Endodermal cell (in vitro differentiated cells): ENCODE data around the gene ANXA4. TPM values are rescaled to one million over a fixed set of nuclear protein-coding genes. Genes with fewer than 3 reads are reported as not detected.

ENCODE experiments used
- DNase-seq: peaks from one replicate; pipeline ENCODE4 v3.0.0-alpha.2; 2017
- H3K27ac ChIP-seq: 2 replicates; pipeline ENCODE4 v1.5.1; 2013; ENCODE audit warnings: mild to moderate bottlenecking, low read depth, low read length, moderate library complexity
- H3K27me3 ChIP-seq: 2 replicates; pipeline ENCODE4 v1.6.1; 2013; ENCODE audit warnings: mild to moderate bottlenecking, low read length, moderate library complexity; ENCODE audit not compliant: insufficient read depth, control insufficient read depth, poor library complexity, severe bottlenecking
- H3K36me3 ChIP-seq: 2 replicates; pipeline ENCODE4 v1.7.0; 2013; ENCODE audit warnings: mild to moderate bottlenecking, low read length, moderate library complexity; ENCODE audit not compliant: control insufficient read depth, insufficient read depth
- H3K4me1 ChIP-seq: one replicate; pipeline ENCODE4 v1.7.0; 2013; ENCODE audit warnings: low read length; ENCODE audit not compliant: control insufficient read depth, insufficient read depth
- H3K4me3 ChIP-seq: 2 replicates; pipeline ENCODE4 v1.5.1; 2013; ENCODE audit warnings: mild to moderate bottlenecking, low read length, moderate library complexity
- H3K9ac ChIP-seq: 2 replicates; pipeline ENCODE4 v1.6.1; 2013; ENCODE audit warnings: mild to moderate bottlenecking, low read length, moderate library complexity; ENCODE audit not compliant: poor library complexity, severe bottlenecking; ENCODE audit errors: extremely low read depth
- H3K9me3 ChIP-seq: 2 replicates; pipeline ENCODE4 v1.6.1; 2013; ENCODE audit warnings: mild to moderate bottlenecking, low read length, moderate library complexity; ENCODE audit not compliant: control insufficient read depth
- H3K27ac Mint-ChIP-seq: 2 replicates; pipeline ENCODE4 v1.8.0; 2020; ENCODE audit warnings: mixed read lengths
- H3K27me3 Mint-ChIP-seq: 2 replicates; pipeline ENCODE4 v1.8.0; 2021; ENCODE audit warnings: mild to moderate bottlenecking, mixed read lengths; ENCODE audit not compliant: insufficient read depth
- H3K36me3 Mint-ChIP-seq: 2 replicates; pipeline ENCODE4 v1.8.0; 2020; ENCODE audit warnings: low read depth, mixed read lengths
- H3K4me1 Mint-ChIP-seq: 2 replicates; pipeline ENCODE4 v1.8.0; 2020; ENCODE audit warnings: mixed read lengths
- H3K4me3 Mint-ChIP-seq: 2 replicates; pipeline ENCODE4 v1.8.0; 2020; ENCODE audit warnings: mild to moderate bottlenecking, moderate library complexity, mixed read lengths
- H3K9me3 Mint-ChIP-seq: 2 replicates; pipeline ENCODE4 v1.8.0; 2020; ENCODE audit warnings: mild to moderate bottlenecking, mixed read lengths
- WGBS, 2 experiments: methylation state at CpG; one replicate each; pipeline versions ENCODE4 v1.1.5 to v1.1.7; 2013; ENCODE audit warnings: missing lambda C conversion rate in 2 of 2, mixed read lengths in 1 of 2; ENCODE audit not compliant: insufficient coverage in 1 of 2, insufficient read length in 1 of 2; 5-methylcytosine and 5-hydroxymethylcytosine counted together
- total RNA-seq, 2 donors: library from RNA; stranded (reverse); fragmentation: NEBNext Ultra II Directional in 1 of 2; extraction: Animal tissue kit (Norgen Biotek cat#: 25700) in 1 of 2; gene quantifications; 2 replicates in 1 of 2; 3 replicates in 1 of 2; pipeline ENCODE4 v1.2.1, GENCODE V29; 2021
- TF ChIP-seq, protein P1 (sequence below): fragments of 200-600 bp; sonication (generic); conservative IDR thresholded peaks from 2 replicates; pipeline ENCODE4 v1.5.0; 2021; ENCODE audit warnings: antibody characterized with exemption, mild to moderate bottlenecking

The ANXA4 gene
- total RNA-seq, 2 donors from 2014 or later = 18.0 to 21.4 TPM

DNA sequence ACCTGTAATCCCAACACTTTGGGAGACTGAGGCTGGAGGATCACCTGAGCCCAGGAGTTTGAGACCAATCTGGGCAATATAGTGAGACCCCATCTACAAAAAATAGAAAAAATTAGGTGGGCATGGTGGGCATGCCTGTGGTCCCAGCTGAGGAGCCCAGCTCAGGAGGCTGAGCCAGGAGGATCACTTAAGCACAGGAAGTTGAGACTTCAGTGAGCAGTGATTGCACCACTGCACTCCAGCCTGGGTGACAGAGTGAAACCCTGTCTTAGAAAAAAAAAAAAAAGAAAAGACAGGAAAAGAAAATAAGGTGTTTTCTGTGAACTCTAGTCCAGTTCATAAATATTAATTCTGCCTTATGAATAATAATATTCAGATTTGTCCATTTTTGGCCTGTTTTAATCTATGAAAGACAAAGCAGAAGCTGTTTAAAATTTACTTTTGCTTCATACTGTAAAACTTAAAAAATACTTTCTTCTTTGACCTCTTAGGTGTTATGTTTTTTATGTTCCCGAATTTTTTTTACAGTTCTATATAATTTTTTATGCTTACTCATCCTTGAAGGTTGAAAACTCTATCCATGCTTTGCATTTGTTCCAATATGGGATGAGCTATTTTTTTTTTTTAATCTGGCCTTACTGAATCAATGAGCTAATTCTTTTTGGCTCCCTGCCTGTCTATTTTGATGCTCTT is 8.4 kb upstream of the ANXA4 start:
- H3K4me3 ChIP-seq = no peak overlapping the region
- H3K9ac ChIP-seq = no peak overlapping the region
- no peaks in the 10 kb centered on the region for H3K36me3 Mint-ChIP-seq
- H3K27me3 ChIP-seq = no peaks in the 10 kb centered on the region
- 100% methylated on average over 1 of the region's 1 CpG; no CpG with 5 or more reads in 1 of the 2 experiments for WGBS, 2 experiments
- TF ChIP-seq, protein P1, sequence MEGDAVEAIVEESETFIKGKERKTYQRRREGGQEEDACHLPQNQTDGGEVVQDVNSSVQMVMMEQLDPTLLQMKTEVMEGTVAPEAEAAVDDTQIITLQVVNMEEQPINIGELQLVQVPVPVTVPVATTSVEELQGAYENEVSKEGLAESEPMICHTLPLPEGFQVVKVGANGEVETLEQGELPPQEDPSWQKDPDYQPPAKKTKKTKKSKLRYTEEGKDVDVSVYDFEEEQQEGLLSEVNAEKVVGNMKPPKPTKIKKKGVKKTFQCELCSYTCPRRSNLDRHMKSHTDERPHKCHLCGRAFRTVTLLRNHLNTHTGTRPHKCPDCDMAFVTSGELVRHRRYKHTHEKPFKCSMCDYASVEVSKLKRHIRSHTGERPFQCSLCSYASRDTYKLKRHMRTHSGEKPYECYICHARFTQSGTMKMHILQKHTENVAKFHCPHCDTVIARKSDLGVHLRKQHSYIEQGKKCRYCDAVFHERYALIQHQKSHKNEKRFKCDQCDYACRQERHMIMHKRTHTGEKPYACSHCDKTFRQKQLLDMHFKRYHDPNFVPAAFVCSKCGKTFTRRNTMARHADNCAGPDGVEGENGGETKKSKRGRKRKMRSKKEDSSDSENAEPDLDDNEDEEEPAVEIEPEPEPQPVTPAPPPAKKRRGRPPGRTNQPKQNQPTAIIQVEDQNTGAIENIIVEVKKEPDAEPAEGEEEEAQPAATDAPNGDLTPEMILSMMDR = no peak
- no peaks in the 10 kb centered on the region for H3K36me3 ChIP-seq
- no peaks in the 10 kb centered on the region for H3K4me1 ChIP-seq
- no peak for DNase-seq
- no peak overlapping the region for H3K4me3 Mint-ChIP-seq
- peaks cover 16% of the 10 kb centered on the region for H3K4me1 Mint-ChIP-seq
- H3K9me3 Mint-ChIP-seq = no peaks in the 10 kb centered on the region
- H3K9me3 ChIP-seq = no peaks in the 10 kb centered on the region
- peaks cover under 1% of the 10 kb centered on the region for H3K27me3 Mint-ChIP-seq
- H3K27ac Mint-ChIP-seq = no peak overlapping the region
- no peak overlapping the region for H3K27ac ChIP-seq

DNA sequence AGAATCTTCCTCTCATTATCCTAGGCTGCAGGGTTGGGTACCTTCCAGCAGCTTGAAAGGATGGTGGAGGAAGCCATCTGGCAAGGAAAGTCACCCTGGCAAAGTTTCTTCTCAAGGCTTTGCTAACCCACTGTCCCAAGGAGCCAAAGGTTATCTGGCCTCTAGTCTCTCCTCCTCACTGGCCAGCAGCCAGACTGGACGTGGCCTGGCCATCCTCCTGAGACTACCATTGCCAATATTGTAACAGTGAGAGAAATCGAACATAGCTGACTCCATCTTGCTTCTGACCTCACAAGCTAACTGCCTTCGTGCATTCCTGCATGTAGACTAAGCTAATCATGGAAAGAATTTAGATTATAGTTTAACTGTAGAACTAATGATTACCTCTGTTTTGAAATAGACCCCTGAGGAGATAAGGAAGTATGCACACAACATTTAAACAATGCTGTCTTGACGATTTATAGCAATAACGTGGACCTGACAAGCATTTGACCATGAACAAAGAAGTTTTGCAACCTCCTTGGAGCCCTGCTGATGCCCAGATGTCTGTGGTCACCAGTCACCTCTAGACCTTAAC is 7.8 kb upstream of the ANXA4 start:
- no peaks in the 10 kb centered on the region for H3K9me3 ChIP-seq
- no peaks in the 10 kb centered on the region for H3K36me3 ChIP-seq
- H3K27me3 ChIP-seq = no peaks in the 10 kb centered on the region
- DNase-seq = no peak
- Mint-ChIP-seq H3K27me3 (peaks cover 6% of the 10 kb centered on the region), H3K4me3 (no peak overlapping the region), H3K36me3 (no peaks in the 10 kb centered on the region), H3K27ac (no peak overlapping the region), H3K9me3 (no peaks in the 10 kb centered on the region), H3K4me1 (peaks cover 16% of the 10 kb centered on the region)
- no peak overlapping the region for H3K9ac ChIP-seq
- no peaks in the 10 kb centered on the region for H3K4me1 ChIP-seq
- H3K27ac ChIP-seq = no peak overlapping the region
- TF ChIP-seq, protein P1 = no peak
- H3K4me3 ChIP-seq = no peak overlapping the region
- WGBS, 2 experiments = 83 to 84% methylated on average over 4 to 5 of the region's 5 CpGs

DNA sequence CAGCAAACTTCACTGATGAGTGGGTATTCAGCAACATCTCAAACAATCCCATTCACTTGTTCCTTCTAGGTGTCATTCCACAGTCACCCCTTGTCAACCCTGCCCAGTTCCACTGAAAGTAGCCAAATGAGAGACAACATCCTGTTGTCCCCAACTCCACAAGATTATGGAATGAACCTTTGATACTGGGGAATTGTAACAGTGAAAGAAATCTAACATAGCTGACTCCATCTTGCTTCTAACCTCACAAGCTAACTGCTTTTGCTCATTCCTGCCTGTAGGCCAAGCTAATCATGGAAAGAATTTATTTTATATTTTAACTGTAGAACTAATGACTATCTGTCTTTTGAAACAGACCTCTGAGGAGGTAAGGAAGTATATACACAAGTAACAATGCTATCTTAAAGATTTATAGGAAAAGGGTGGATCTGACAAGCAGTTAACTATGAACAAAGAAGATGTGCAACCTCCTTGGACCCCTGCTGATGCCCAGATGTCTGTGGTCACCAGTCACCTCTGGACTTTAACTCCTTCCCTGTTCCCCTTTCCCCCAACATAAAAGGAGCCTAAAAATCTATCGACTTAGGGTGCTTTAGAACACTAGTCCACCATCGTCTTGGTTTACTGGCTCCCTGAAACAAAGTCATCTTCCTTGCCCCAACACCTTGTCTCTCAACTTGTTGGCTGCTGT is 6.9 kb upstream of the ANXA4 start:
- H3K36me3 ChIP-seq = no peaks in the 10 kb centered on the region
- no peak overlapping the region for H3K27ac Mint-ChIP-seq
- peaks cover 16% of the 10 kb centered on the region for H3K4me1 Mint-ChIP-seq
- H3K9me3 Mint-ChIP-seq = no peaks in the 10 kb centered on the region
- no peak for DNase-seq
- H3K27ac ChIP-seq = no peak overlapping the region
- TF ChIP-seq, protein P1 = peak; percentile 42
- no peaks in the 10 kb centered on the region for H3K27me3 ChIP-seq
- WGBS, 2 experiments = 97 to 100% methylated on average over 2 of the region's 2 CpGs
- H3K36me3 Mint-ChIP-seq = no peaks in the 10 kb centered on the region
- H3K27me3 Mint-ChIP-seq = peaks cover 6% of the 10 kb centered on the region
- H3K9me3 ChIP-seq = no peaks in the 10 kb centered on the region
- no peak overlapping the region for H3K4me3 ChIP-seq
- no peaks in the 10 kb centered on the region for H3K4me1 ChIP-seq
- no peak overlapping the region for H3K4me3 Mint-ChIP-seq
- no peak overlapping the region for H3K9ac ChIP-seq
